DMS114 treated with DMSO at 0.1 percent for 48 hours (cell line): ENCODE data around the gene CDK7.
"Not testable (repeated sequence)": the region's sequence is repeated elsewhere in the genome, so short reads cannot be mapped to it uniquely, and the experiment has no call there.

Experiments used
- DNase-seq: peaks from one replicate; lab custom pipeline; 2025; ENCODE audit not compliant: unreplicated experiment; lab: John Stamatoyannopoulos, UW

The CDK7 gene

GRCh38 chr5:69236733-69237132 lies 2.0 kb downstream of the CDK7 start:
- DNase-seq = not testable (repeated sequence)

- no peak for DNase-seq
Measured at GRCh38 chr5:69237877-69238276, 3.2 kb downstream of the CDK7 start.

- DNase-seq = no peak
Measured at GRCh38 chr5:69238760-69239251, 4.1 kb downstream of the CDK7 start.

- no peak for DNase-seq
Measured at GRCh38 chr5:69242215-69242927, 7.7 kb downstream of the CDK7 start.

- DNase-seq = no peak
Measured at GRCh38 chr5:69245031-69245430, 10.3 kb downstream of the CDK7 start.

GRCh38 chr5:69248019-69248418 lies 13.3 kb downstream of the CDK7 start:
- DNase-seq = no peak

GRCh38 chr5:69250593-69250992 lies 15.9 kb downstream of the CDK7 start:
- no peak for DNase-seq

- no peak for DNase-seq
Measured at GRCh38 chr5:69252437-69252836, 17.8 kb downstream of the CDK7 start.

- DNase-seq = not testable (repeated sequence)
Measured at GRCh38 chr5:69255940-69256339, 21.3 kb downstream of the CDK7 start.

- no peak for DNase-seq
Measured at GRCh38 chr5:69257577-69257976, 22.9 kb downstream of the CDK7 start.

GRCh38 chr5:69261034-69261433 lies 26.3 kb downstream of the CDK7 start:
- no peak for DNase-seq

GRCh38 chr5:69265931-69266330 lies 31.2 kb downstream of the CDK7 start:
- DNase-seq = no peak

GRCh38 chr5:69268899-69269298 lies 34.2 kb downstream of the CDK7 start:
- DNase-seq = no peak

GRCh38 chr5:69270840-69271239 lies 36.2 kb downstream of the CDK7 start:
- DNase-seq = no peak

GRCh38 chr5:69271376-69271775 lies 36.7 kb downstream of the CDK7 start:
- no peak for DNase-seq

GRCh38 chr5:69275563-69275962 lies 40.9 kb downstream of the CDK7 start:
- DNase-seq = no peak

- no peak for DNase-seq
Measured at GRCh38 chr5:69276422-69277174, 41.9 kb downstream of the CDK7 start.

- DNase-seq = no peak
Measured at GRCh38 chr5:69279517-69279916, 44.8 kb downstream of the CDK7 start.

GRCh38 chr5:69281114-69281513 lies 46.4 kb downstream of the CDK7 start:
- no peak for DNase-seq

- no peak for DNase-seq
Measured at GRCh38 chr5:69284203-69284602, 49.5 kb downstream of the CDK7 start.

- no peak for DNase-seq
Measured at GRCh38 chr5:69285448-69286116, 50.9 kb downstream of the CDK7 start.

GRCh38 chr5:69288069-69288468 lies 53.4 kb downstream of the CDK7 start:
- no peak for DNase-seq
